HepG2 (cell line): Measurements from ENCODE around the gene E2F1. TPM values are rescaled to one million over a fixed set of nuclear protein-coding genes. Genes with fewer than 3 reads are reported as not detected.

Experiments
- ATAC-seq: fragments of 200-7000 bp; cut with Tn5 transposase; 3 replicates; pipeline ENCODE4 v1.9.1; 2020; ENCODE audit warnings: mild to moderate bottlenecking, moderate library complexity
- BruUV-seq: library from RNA; stranded (reverse); fragments of 400-500 nt; replicated peaks from 2 replicates; lab custom pipeline; 2021; lab: Mats Ljungman, UMichigan
- CTCF ChIA-PET: fragments of 300-600 bp; formaldehyde crosslinking; extraction: SDS; loops from one replicate; lab custom pipeline; 2021; ENCODE audit warnings: low total read pairs, inconsistent platforms, low intra/inter-chr PET ratio; lab: Yijun Ruan, JAX
- POLR2A ChIA-PET: fragments of 350-600 bp; sonication (Branson Sonifier 250); formaldehyde crosslinking; loops from one replicate; lab custom pipeline; 2020; ENCODE audit warnings: antibody characterized with exemption, inconsistent platforms; lab: Yijun Ruan, JAX
- DNase-seq: peaks from one replicate; pipeline ENCODE4 v3.0.0-alpha.2; 2015; ENCODE audit warnings: low spot score
- FAIRE-seq: peaks from 3 replicates; lab custom pipeline; 2011; peaks lifted over from hg19 to GRCh38; lab: Jason Lieb, UNC
- H2AFZ ChIP-seq: one replicate; pipeline ENCODE4 v1.6.1; 2011; ENCODE audit warnings: low read length, inconsistent platforms
- H3K27ac ChIP-seq: fragments of 300-600 bp; 3 replicates; pipeline ENCODE4 v1.8.0; 2011; ENCODE audit warnings: mixed run types, mild to moderate bottlenecking, mixed read lengths, low read length, inconsistent platforms; ENCODE audit not compliant: insufficient read depth; ENCODE audit errors: extremely low read length
- H3K27me3 ChIP-seq, 2 experiments: fragments of 200-600 bp in 1 of 2; 2 replicates in 1 of 2; 3 replicates in 1 of 2; pipeline versions ENCODE4 v1.6.0 to v1.8.0; 2011; ENCODE audit warnings: low read length in 2 of 2, mild to moderate bottlenecking in 2 of 2, moderate library complexity in 2 of 2, inconsistent platforms in 1 of 2; ENCODE audit not compliant: insufficient read depth in 2 of 2, control insufficient read depth in 1 of 2
- H3K36me3 ChIP-seq, 2 experiments: fragments of 200-600 bp in 1 of 2; replicated peaks in 1 of 2; 2 replicates in 1 of 2; 3 replicates in 1 of 2; pipeline versions ENCODE4 v1.5.1 to v1.8.0; 2011; ENCODE audit warnings: low read length in 2 of 2, inconsistent platforms in 1 of 2; ENCODE audit not compliant: insufficient read depth in 2 of 2, control insufficient read depth in 1 of 2
- H3K4me1 ChIP-seq: 2 replicates; pipeline ENCODE4 v1.5.1; 2012; ENCODE audit warnings: low read length, inconsistent platforms; ENCODE audit not compliant: insufficient read depth
- H3K4me2 ChIP-seq: 2 replicates; pipeline ENCODE4 v1.6.0; 2011; ENCODE audit warnings: low read depth, low read length, inconsistent platforms
- H3K4me3 ChIP-seq, 3 experiments: fragments of 200-600 bp in 1 of 3; sonication (generic), shearing (Covaris generic) in 1 of 3; replicated peaks in 1 of 3; 2 replicates each; pipeline ENCODE4 v1.5.1; 2011 to 2016; ENCODE audit warnings: low read length in 3 of 3, inconsistent platforms in 2 of 3, low read depth in 2 of 3, mild to moderate bottlenecking in 2 of 3, control low read depth in 1 of 3, mixed read lengths in 1 of 3; ENCODE audit not compliant: insufficient read depth in 1 of 3
- H3K79me2 ChIP-seq: one replicate; pipeline ENCODE4 v1.6.1; 2011; ENCODE audit warnings: low read length, inconsistent platforms; ENCODE audit not compliant: insufficient read depth
- H3K9ac ChIP-seq: 2 replicates; pipeline ENCODE4 v1.6.0; 2011; ENCODE audit warnings: mild to moderate bottlenecking, low read depth, low read length, inconsistent platforms; ENCODE audit not compliant: insufficient read depth
- H3K9me3 ChIP-seq: 2 replicates; pipeline ENCODE4 v1.5.1; 2012; ENCODE audit warnings: mild to moderate bottlenecking, low read length
- H4K20me1 ChIP-seq: 2 replicates; pipeline ENCODE4 v1.6.0; 2011; ENCODE audit warnings: inconsistent platforms, mild to moderate bottlenecking, low read length, moderate library complexity; ENCODE audit not compliant: insufficient read depth
- DNMT1 ChIP-seq: sonication (generic); formaldehyde crosslinking; IDR thresholded peaks from 2 replicates; pipeline ENCODE4 v1.5.1; 2020; ENCODE audit warnings: mild to moderate bottlenecking, missing genetic modification reagents
- FOSL2 ChIP-seq: sonication (generic); formaldehyde crosslinking; IDR thresholded peaks from 2 replicates; pipeline ENCODE4 v1.4.0; 2020; ENCODE audit warnings: missing genetic modification reagents
- KDM5B ChIP-seq: sonication (generic); formaldehyde crosslinking; IDR thresholded peaks from 2 replicates; pipeline ENCODE4 v1.4.0; 2020; ENCODE audit warnings: missing genetic modification reagents, mild to moderate bottlenecking, borderline replicate concordance
- PAF1 ChIP-seq: IDR thresholded peaks from 2 replicates; pipeline ENCODE4 v1.6.1; 2016; ENCODE audit warnings: missing genetic modification reagents, missing compliant biosample characterization
- PBX2 ChIP-seq: IDR thresholded peaks from 2 replicates; pipeline ENCODE4 v1.6.1; 2016; ENCODE audit warnings: control low read depth
- POLR2G ChIP-seq: fragments of 200-400 bp; formaldehyde crosslinking; IDR thresholded peaks from 2 replicates; pipeline ENCODE4 v1.6.1; 2018; ENCODE audit warnings: mild to moderate bottlenecking, low read depth, low read length, moderate library complexity
- TARDBP ChIP-seq: sonication (generic); formaldehyde crosslinking; IDR thresholded peaks from 2 replicates; pipeline ENCODE4 v1.8.0; 2022; ENCODE audit warnings: mild to moderate bottlenecking, missing genetic modification reagents
- ZC3H13 ChIP-seq: sonication (generic); formaldehyde crosslinking; IDR thresholded peaks from 2 replicates; pipeline ENCODE4 v1.8.1; 2023; ENCODE audit warnings: mild to moderate bottlenecking, missing genetic modification reagents, moderate library complexity
- ZMAT3 ChIP-seq: sonication (generic); formaldehyde crosslinking; conservative IDR thresholded peaks from 2 replicates; pipeline ENCODE4 v1.7.0; 2021; ENCODE audit warnings: missing genetic modification reagents
- ZNF687 ChIP-seq: sonication (generic); formaldehyde crosslinking; IDR thresholded peaks from 2 replicates; pipeline ENCODE4 v1.5.1; 2020; ENCODE audit warnings: mild to moderate bottlenecking, missing genetic modification reagents, moderate library complexity
- ZNF784 ChIP-seq: sonication (generic); formaldehyde crosslinking; IDR thresholded peaks from 2 replicates; pipeline ENCODE4 v1.5.1; 2020; ENCODE audit warnings: missing genetic modification reagents, mild to moderate bottlenecking, borderline replicate concordance
- WGBS: methylation state at CpG from one replicate; pipeline ENCODE4 v1.1.6; 2017; ENCODE audit warnings: low lambda C conversion rate; 5-methylcytosine and 5-hydroxymethylcytosine counted together
- in situ Hi-C: cut with HindIII; loops from 2 replicates; pipeline ENCODE4 v1.10.0; 2017; ENCODE audit warnings: low pct_unique_long_range_greater_than_20kb; ENCODE audit not compliant: extremely low pct_ligation_motif_present
- intact Hi-C: fragments of 100-400 bp; cut with micrococcal nuclease; formaldehyde crosslinking; loops from one replicate; pipeline ENCODE4 v1.10.0; 2022; ENCODE audit not compliant: unreplicated experiment
- polyA plus RNA-seq, 8 experiments: library from polyadenylated mRNA; depleted of rRNA in 3 of 8; stranded (reverse) in 7 of 8; unstranded in 1 of 8; fragments of >200 nt; fragmentation: Illumina TruSeq in 4 of 8; extraction: Trizol in 4 of 8; gene quantifications; 2 replicates each; pipeline versions ENCODE4 v1.2.1 to v1.2.3, GENCODE V29; 2011 to 2016; ENCODE audit warnings: low read depth in 4 of 8, missing spikeins in 1 of 8, mixed read lengths in 1 of 8; ENCODE audit not compliant: insufficient read depth in 1 of 8
- total RNA-seq, 5 experiments: library from RNA; depleted of rRNA; stranded (reverse); fragments of >200 nt; fragmentation: Illumina TruSeq; extraction: Trizol; gene quantifications; 2 replicates each; pipeline ENCODE4 v1.2.3, GENCODE V29; 2016; ENCODE audit warnings: low read depth in 1 of 5
- TF ChIP-seq, protein P1 (sequence below): sonication (generic); formaldehyde crosslinking; IDR thresholded peaks from 2 replicates; pipeline ENCODE4 v1.4.0; 2020; ENCODE audit warnings: missing genetic modification reagents

The E2F1 gene
- total and polyA plus RNA-seq, 2 of the 13 experiments (the other 11 are each of a cell fraction or from before 2014, with no cell fraction given): 25.5 to 39.4 TPM

DNA sequence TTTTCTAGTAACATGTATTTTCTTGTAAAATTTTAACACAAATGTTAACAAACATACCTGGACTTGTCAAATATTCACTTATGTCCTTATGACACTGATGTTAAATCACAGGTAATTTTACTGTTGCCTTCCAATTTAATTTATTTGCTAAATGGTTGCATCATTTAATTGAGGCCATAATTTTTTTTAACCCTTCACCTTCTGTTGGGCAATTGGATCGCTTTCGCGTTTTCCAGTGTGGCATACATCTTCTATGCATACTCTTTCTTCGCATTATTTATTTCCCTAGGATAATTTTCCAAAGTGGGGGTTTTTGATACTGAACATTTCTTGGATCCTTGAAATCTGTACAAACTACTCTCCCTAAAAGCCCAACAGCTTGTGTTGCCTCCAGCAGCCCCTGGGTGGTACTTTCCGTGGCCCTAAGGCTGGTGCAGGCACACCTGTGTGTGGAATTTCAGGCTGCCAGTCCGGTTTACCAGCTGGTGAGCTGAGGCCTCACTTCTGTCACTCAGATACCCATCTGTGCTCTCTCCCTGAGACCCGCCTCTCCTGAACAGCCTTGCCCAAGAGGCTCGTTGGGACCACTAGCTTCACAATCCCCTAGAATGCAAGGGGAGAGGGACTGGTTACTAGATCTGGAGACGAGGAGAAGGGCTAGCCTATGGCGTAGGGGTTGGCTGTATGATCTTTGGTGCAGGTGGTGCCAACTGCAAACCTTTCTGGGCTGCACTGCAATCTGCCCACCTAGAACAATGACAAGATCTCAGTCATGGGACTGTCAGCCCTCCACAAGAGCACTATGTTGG lies 35.2 kb downstream of the E2F1 start (continued):
- TF ChIP-seq TARDBP (CRISPR knock-in tag): 0 out of 2 replicates have a peak, but pooled peaks have one; percentile 34
- 0 out of 2 replicates have a peak, but pooled peaks have one; percentile 25 for TF ChIP-seq PBX2 (CRISPR knock-in tag)
- TF ChIP-seq DNMT1: 0 out of 2 replicates have a peak, but pooled peaks have one; percentile 66
- TF ChIP-seq POLR2G: peak; percentile 67; the same call in 1 of the 2 replicates
- 0 out of 2 replicates have a peak, but pooled peaks have one; percentile 29 for TF ChIP-seq ZMAT3

- POLR2A ChIA-PET: interaction anchor here (2.2 kb wide), 1 partner anchor 13 kb away, joined by 8 read pairs; no protein-coding TSS in a partner anchor
- WGBS: 63% methylated on average over 11 of the region's 11 CpGs
- Histone ChIP-seq H3K79me2 (no peaks in the 10 kb centered on the region), H3K36me3 (peaks cover 6 to 8% of the 10 kb centered on the region in 2 experiments; a peak in 4 of 5 replicates), H3K4me3 (no peak overlapping the region), H3K27ac (no peak overlapping the region), H3K4me2 (no peak overlapping the region), H3K27me3 (no peaks in the 10 kb centered on the region), H3K9me3 (no peaks in the 10 kb centered on the region), H3K4me1 (peaks cover 36% of the 10 kb centered on the region), H4K20me1 (no peaks in the 10 kb centered on the region; the same call in 1 of the 2 replicates), H3K9ac (no peak overlapping the region), H2AFZ (no peak overlapping the region)
- ATAC-seq: peak; percentile 8
- no peak for DNase-seq
- no peak for FAIRE-seq
- in situ Hi-C loops (loop anchor here (5.0 kb wide), 1 partner anchor 188 kb away; no protein-coding TSS in a partner anchor), intact Hi-C loops (loop anchor here (5.0 kb wide), 1 partner anchor 133 kb away; no protein-coding TSS in a partner anchor)
- CTCF ChIA-PET: interaction anchor here (4.7 kb wide), 1 partner anchor 192 kb away, joined by 53 read pairs; no protein-coding TSS in a partner anchor
- no TSS peak for BruUV-seq
- TF ChIP-seq KDM5B: 0 out of 2 replicates have a peak, but pooled peaks have one; percentile 53
- 0 out of 2 replicates have a peak, but pooled peaks have one; percentile 26 for TF ChIP-seq ZNF687 (CRISPR knock-in tag)
- TF ChIP-seq FOSL2 (CRISPR knock-in tag): 0 out of 2 replicates have a peak, but pooled peaks have one; percentile 9
- TF ChIP-seq PAF1: peak; percentile 30; the same call in 1 of the 2 replicates
- TF ChIP-seq ZNF784 (CRISPR knock-in tag): no peak
- peak; percentile 46; the same call in 1 of the 2 replicates for TF ChIP-seq ZC3H13 (CRISPR knock-in tag)
- TF ChIP-seq, protein P1, sequence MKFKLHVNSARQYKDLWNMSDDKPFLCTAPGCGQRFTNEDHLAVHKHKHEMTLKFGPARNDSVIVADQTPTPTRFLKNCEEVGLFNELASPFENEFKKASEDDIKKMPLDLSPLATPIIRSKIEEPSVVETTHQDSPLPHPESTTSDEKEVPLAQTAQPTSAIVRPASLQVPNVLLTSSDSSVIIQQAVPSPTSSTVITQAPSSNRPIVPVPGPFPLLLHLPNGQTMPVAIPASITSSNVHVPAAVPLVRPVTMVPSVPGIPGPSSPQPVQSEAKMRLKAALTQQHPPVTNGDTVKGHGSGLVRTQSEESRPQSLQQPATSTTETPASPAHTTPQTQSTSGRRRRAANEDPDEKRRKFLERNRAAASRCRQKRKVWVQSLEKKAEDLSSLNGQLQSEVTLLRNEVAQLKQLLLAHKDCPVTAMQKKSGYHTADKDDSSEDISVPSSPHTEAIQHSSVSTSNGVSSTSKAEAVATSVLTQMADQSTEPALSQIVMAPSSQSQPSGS: no peak
These were observed 36.0 kb downstream of the E2F1 start for GRCh38 chr20:33650111-33650752.
